IPS-18a (cell line): ENCODE data around the gene SNRPN.

ENCODE experiments used
- H3K27ac ChIP-seq: one replicate; pipeline ENCODE4 v1.5.1; 2013; ENCODE audit warnings: low read length
- H3K27me3 ChIP-seq: one replicate; pipeline ENCODE4 v1.6.1; 2013; ENCODE audit warnings: mild to moderate bottlenecking, low read length; ENCODE audit not compliant: control insufficient read depth, insufficient read depth
- H3K36me3 ChIP-seq: one replicate; pipeline ENCODE4 v1.6.1; 2013; ENCODE audit warnings: low read depth, low read length; ENCODE audit not compliant: control insufficient read depth
- H3K4me1 ChIP-seq: one replicate; pipeline ENCODE4 v1.6.1; 2013; ENCODE audit warnings: low read depth, low read length; ENCODE audit not compliant: control insufficient read depth
- H3K4me3 ChIP-seq: one replicate; pipeline ENCODE4 v1.5.1; 2013; ENCODE audit warnings: low read length
- H3K9ac ChIP-seq: one replicate; pipeline ENCODE4 v1.6.1; 2013; ENCODE audit warnings: mild to moderate bottlenecking, low read length, moderate library complexity
- H3K9me3 ChIP-seq: one replicate; pipeline ENCODE4 v1.6.1; 2013; ENCODE audit warnings: low read depth, low read length; ENCODE audit not compliant: control insufficient read depth

Gene SNRPN

DNA sequence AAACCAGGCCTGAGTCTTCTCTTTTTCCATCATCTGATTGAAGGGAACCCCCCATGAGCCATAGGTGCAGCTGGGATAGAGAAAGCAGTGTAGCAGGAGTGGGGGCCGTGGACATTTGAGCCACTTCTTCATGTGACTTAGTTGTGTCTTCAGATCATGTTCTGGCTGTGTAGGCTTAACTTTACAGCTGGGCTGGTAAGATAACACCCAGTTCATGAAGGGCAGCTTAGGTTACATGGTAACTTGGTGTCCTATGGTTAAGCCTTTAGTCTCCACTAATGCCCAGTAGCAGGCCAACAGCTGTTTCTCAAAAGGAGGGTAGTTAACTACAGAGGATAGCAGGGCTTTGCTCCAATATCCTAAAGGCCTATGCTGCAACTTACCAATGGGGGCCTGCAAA lies 11.4 kb upstream of the SNRPN start:
- H3K4me1 ChIP-seq = no peaks in the 10 kb centered on the region
- no peak overlapping the region for H3K9ac ChIP-seq
- H3K27me3 ChIP-seq = no peaks in the 10 kb centered on the region
- H3K9me3 ChIP-seq = peaks cover 14% of the 10 kb centered on the region
- H3K27ac ChIP-seq = no peak overlapping the region
- no peak overlapping the region for H3K4me3 ChIP-seq
- no peaks in the 10 kb centered on the region for H3K36me3 ChIP-seq

DNA sequence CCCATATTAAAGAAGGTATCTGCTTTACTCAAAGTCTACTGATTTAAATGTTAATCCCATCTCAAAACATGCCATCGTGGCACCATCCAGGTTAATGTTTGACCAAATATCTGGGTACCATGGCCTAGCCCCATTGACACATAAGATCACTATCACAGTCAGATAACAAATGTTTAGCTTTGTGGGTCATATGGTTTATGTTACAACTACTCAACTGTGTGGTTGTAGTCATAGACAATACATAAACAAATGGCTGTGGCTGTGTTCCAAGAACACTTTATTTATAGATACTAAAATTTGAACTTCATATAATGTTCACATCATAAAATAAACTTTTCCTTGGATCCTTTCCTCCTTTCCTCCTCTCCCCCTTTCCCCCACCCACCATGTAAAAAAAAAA lies 9.8 kb upstream of the SNRPN start:
- H3K27ac ChIP-seq = no peak overlapping the region

DNA sequence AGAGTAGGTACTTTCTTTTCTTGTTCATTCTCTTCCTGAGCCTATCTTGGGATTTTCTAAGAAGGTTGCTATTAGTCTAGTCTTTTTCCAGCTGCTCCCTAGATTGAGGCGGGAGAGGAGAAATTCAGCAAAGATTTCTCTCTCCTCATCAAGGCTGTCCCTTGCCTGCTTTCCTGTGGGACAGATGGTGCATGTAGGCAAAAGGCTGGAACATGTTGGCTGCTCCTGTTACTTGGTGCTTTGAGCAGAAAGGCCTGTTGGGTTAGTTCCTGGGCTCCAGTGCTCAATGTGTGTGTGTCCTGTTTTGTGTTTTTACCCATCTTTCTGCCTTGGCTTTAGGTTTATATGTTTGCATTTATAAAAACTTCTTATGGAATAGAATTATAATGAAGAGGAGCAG lies 9.1 kb upstream of the SNRPN start:
- Histone ChIP-seq H3K4me3 (no peak overlapping the region), H3K9me3 (peaks cover 14% of the 10 kb centered on the region), H3K36me3 (no peaks in the 10 kb centered on the region), H3K27ac (no peak overlapping the region), H3K4me1 (no peaks in the 10 kb centered on the region), H3K9ac (no peak overlapping the region), H3K27me3 (no peaks in the 10 kb centered on the region)

More for the DNA sequence above, 9.8 kb upstream of the SNRPN start:
- Histone ChIP-seq H3K36me3 (no peaks in the 10 kb centered on the region), H3K27me3 (no peaks in the 10 kb centered on the region), H3K4me1 (no peaks in the 10 kb centered on the region), H3K9ac (no peak overlapping the region), H3K4me3 (no peak overlapping the region), H3K9me3 (peaks cover 14% of the 10 kb centered on the region)

DNA sequence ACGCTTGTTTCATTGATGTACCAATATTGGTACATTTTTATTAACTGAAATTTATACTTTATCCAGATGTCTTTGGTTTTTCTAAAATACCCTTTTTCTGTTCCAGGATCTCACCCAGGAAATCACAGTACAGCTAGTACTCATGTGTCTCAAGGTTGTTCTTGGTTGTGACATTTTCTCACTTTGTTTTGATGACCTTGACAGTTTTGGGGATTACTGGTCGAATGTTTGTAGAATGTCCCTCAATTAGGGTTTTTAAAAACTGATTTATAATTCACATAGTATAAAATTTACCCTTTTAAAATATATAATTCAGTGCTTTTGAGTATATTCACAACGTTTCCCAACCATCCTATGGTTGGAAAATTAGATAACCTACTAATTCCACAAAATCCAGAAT lies 6.3 kb upstream of the SNRPN start:
- peaks cover 14% of the 10 kb centered on the region for H3K4me1 ChIP-seq
- H3K36me3 ChIP-seq = no peaks in the 10 kb centered on the region
- no peak overlapping the region for H3K27ac ChIP-seq
- no peak overlapping the region for H3K9ac ChIP-seq
- H3K4me3 ChIP-seq = no peak overlapping the region
- H3K9me3 ChIP-seq = peaks cover 14% of the 10 kb centered on the region
- no peaks in the 10 kb centered on the region for H3K27me3 ChIP-seq

DNA sequence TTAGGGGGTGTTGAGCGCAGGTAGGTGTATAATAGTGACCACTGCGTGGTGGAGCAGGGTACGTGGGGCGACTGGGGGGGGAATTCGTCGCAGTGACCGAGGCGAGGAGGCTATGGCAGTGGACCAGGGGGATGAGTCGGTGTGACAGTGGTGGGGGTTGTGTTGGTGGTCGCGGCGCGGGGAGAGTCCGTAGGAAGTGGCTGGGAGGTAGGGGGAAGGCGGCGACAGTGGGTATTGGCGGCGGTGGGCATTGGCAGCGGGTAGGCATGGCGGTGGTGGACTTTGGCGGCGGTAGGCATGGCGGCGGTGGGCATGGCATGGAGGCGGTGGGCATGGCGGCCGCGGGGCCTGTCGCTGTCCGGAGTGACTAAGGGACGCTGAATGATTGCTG lies 739 bp downstream of the SNRPN start:
- Histone ChIP-seq H3K9me3 (peaks cover 3% of the 10 kb centered on the region), H3K4me3 (peak overlapping the region; percentile 97), H3K27ac (peak overlapping the region; percentile 41), H3K36me3 (peaks cover 17% of the 10 kb centered on the region), H3K9ac (peak overlapping the region; percentile 95), H3K4me1 (peaks cover 17% of the 10 kb centered on the region), H3K27me3 (no peaks in the 10 kb centered on the region)

DNA sequence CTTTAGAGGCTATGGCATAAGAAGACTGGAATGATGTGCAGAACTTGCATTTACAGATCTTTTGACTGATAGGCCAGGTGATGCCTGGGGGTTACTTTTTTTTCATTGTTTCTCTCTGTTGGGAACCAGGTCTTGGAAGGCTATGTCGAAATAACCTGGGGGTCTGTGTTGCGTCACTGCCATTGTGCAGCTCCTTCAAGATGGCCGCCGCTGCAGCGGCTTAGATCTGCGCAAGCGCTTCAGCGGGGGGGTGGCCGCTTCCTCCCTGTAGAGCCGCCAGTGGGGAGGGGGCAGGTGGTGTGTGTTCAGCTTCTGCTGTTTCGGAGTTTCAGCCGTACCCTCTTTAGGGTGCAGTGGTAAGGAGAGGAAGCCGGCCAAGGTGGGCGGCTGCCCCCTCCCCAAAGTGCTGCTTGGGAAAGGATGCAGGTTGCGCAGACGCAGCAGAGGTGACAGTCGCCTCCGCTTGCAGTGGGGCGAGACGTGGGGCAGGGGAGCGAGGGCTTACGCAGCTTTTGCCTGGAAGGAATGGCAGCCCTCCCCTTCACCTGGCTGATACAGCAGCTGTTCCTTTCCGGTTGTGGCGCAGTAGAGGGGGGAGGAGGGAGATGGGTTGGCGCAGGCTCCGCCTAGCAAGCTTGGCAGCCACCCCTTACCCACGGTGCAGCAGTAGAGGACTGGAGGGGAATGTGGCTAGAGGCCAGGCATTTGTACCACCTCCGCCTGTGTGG lies 1.5 kb downstream of the SNRPN start:
- peaks cover 24% of the 10 kb centered on the region for H3K4me1 ChIP-seq
- H3K36me3 ChIP-seq = peaks cover 20% of the 10 kb centered on the region
- peak overlapping the region; percentile 95 for H3K9ac ChIP-seq
- peaks cover 9% of the 10 kb centered on the region for H3K9me3 ChIP-seq
- H3K27ac ChIP-seq = peak overlapping the region; percentile 19
- H3K27me3 ChIP-seq = no peaks in the 10 kb centered on the region
- peak overlapping the region; percentile 97 for H3K4me3 ChIP-seq

DNA sequence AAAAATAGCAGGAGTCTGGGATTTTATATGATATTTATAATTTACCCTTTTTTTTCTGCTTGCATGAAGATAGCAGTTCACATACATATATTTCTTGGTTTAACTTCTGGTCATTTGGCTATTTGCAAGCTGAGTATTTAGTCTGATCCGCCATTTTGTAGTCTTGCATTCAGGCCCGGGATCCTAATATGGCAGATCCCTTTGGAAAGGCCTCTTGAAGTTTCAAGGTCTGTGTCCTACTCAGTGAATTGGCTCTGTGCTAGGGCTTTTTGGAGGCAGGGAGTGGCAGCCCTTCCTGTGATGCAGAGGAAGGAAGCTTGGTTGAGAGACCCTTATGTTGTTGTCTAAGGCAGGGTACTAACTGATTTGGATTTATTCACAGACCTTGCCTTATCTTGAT lies 2.9 kb downstream of the SNRPN start:
- H3K27me3 ChIP-seq = no peaks in the 10 kb centered on the region
- H3K4me3 ChIP-seq = peak overlapping the region; percentile 97
- peaks cover 11% of the 10 kb centered on the region for H3K9me3 ChIP-seq
- H3K36me3 ChIP-seq = peaks cover 28% of the 10 kb centered on the region
- H3K27ac ChIP-seq = no peak overlapping the region
- H3K9ac ChIP-seq = peak overlapping the region; percentile 95
- H3K4me1 ChIP-seq = peaks cover 15% of the 10 kb centered on the region

DNA sequence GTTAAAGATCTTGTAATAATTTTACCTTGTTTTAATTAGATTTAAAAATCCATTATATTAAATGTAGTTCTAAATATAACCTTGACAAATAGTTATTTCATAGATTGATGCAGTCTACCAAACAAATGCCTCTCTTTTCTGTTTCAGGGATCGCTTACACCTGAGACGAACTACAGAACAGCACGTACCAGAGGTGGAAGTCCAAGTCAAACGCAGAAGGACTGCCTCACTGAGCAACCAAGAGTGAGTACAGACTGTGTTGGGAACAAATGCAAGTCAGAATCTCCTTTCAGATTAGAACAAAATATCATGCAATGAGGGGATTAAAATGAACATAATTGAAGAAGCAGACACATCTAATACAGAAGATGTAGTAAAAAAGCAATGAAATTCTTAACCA lies 7.2 kb downstream of the SNRPN start:
- Histone ChIP-seq H3K4me1 (peaks cover 11% of the 10 kb centered on the region), H3K27me3 (no peaks in the 10 kb centered on the region), H3K36me3 (peaks cover 67% of the 10 kb centered on the region), H3K27ac (no peak overlapping the region), H3K9me3 (peaks cover 18% of the 10 kb centered on the region), H3K4me3 (peak overlapping the region; percentile 17), H3K9ac (no peak overlapping the region)

DNA sequence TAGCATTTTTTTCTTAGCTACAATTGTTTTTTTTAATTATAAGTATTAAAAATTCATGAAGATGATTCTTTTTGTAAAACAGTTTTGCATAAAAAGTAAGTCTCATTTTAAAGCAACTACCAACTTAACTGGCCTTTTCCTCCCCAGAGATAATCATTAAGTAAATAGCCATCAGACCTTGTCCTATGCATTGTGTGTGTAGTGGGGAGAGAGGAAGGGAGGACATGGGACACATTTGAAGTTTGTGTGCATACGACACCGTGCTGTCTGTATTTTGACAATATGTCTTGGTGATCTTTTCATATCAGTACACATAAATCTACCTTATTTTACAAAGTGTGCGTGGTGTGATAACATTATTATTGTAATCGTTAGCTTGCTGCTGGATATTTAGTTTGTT lies 8.1 kb downstream of the SNRPN start:
- Histone ChIP-seq H3K4me1 (peaks cover 11% of the 10 kb centered on the region), H3K27ac (no peak overlapping the region), H3K36me3 (peaks cover 74% of the 10 kb centered on the region), H3K4me3 (no peak overlapping the region), H3K27me3 (no peaks in the 10 kb centered on the region), H3K9me3 (peaks cover 18% of the 10 kb centered on the region), H3K9ac (no peak overlapping the region)

DNA sequence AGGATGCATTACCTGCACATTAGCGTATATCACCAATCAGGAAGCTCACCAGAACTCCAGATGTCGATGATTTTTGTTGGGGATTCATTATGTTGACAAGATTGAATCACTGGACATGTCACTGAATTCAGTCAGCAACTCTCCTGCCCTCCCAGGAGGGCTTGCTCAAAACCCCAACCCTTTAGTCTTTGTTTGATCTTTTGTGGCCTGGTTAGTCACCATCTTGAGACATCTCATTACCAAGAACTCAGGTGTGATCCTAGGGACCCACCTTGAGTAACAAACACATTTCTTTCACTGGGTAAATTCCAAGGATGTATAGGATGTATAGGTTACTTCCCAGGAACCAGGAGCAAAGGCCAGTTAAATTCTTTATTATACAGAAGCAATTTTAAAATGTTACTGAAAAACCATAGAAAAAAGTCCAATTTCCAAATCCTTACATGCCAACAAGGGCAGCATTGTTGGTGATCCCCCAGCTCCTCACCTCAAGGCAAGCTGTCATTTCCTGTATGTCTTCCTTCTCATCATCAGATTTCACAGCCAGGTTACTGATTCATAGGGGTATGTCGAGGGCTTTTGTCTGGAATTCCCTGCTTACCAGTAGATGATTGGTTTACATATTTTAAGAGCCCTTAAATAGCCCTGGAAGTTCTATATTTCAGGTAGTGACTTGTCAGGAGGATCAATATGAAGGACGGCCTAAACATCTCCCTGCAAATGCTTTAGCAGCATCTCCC lies 11.7 kb downstream of the SNRPN start:
- Histone ChIP-seq H3K36me3 (peaks cover 89% of the 10 kb centered on the region), H3K9me3 (peaks cover 10% of the 10 kb centered on the region), H3K9ac (no peak overlapping the region), H3K4me1 (no peaks in the 10 kb centered on the region), H3K27ac (no peak overlapping the region), H3K4me3 (no peak overlapping the region), H3K27me3 (no peaks in the 10 kb centered on the region)

DNA sequence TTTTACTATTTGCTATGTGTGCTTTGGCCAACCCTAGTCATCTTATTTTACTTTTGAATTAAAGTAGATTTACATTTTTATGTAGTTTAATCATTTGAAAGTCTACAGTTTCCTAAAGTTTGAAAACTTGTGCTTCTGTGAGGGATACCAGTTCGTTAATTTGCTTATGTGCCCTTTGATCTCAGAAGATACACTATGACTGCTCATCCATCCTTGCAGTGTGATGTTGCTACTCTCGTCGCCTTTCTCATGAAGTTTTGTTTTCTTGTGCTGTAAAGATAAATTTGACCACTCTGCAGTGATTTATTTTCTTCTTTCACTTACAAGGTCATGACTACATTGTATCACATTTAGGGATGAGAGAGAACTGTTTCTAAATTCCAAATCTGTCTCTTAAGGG lies 16.3 kb downstream of the SNRPN start:
- H3K4me3 ChIP-seq = no peak overlapping the region
- peaks cover 3% of the 10 kb centered on the region for H3K9me3 ChIP-seq
- no peak overlapping the region for H3K27ac ChIP-seq
- H3K4me1 ChIP-seq = no peaks in the 10 kb centered on the region
- no peaks in the 10 kb centered on the region for H3K27me3 ChIP-seq
- peaks cover 87% of the 10 kb centered on the region for H3K36me3 ChIP-seq
- no peak overlapping the region for H3K9ac ChIP-seq

DNA sequence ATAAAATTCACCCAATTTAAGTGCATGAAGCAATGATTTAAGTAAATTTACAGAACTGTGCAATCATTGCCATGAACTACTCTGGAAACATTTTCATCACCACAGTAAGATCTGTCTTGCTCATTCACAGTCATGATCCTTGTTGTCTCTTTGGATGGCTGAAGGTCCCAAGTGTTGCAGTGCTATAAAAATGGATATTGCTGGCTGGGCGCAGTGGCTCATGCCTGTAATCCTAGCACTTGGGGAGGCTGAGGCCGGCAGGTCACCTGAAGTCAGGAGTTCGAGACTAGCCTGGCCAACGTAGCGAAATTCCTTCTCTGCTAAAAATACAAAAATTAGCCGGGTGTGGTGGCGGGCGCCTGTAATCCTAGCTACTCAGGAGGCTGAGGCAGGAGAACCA lies 17.0 kb downstream of the SNRPN start:
- H3K36me3 ChIP-seq = peaks cover 87% of the 10 kb centered on the region

More for the DNA sequence above, 17.0 kb downstream of the SNRPN start:
- H3K27me3 ChIP-seq = no peaks in the 10 kb centered on the region
- no peak overlapping the region for H3K9ac ChIP-seq
- no peaks in the 10 kb centered on the region for H3K4me1 ChIP-seq
- H3K4me3 ChIP-seq = no peak overlapping the region
- no peak overlapping the region for H3K27ac ChIP-seq
- peaks cover 8% of the 10 kb centered on the region for H3K9me3 ChIP-seq
